HG02970 (cell line): ENCODE results near the gene AGAP1.

Experiments
- ATAC-seq: cut with Tn5 transposase; IDR thresholded peaks from one replicate; pipeline ENCODE4 v1.9.1; 2021; ENCODE audit warnings: mild to moderate bottlenecking, moderate library complexity, moderate number of reproducible peaks; ENCODE audit not compliant: unreplicated experiment, low FRiP score

AGAP1 gene

GRCh38 chr2:235990344-235990743 is 496.5 kb downstream of the AGAP1 start:
- no peak for ATAC-seq

GRCh38 chr2:235992024-235992423 is 498.2 kb downstream of the AGAP1 start:
- no peak for ATAC-seq

- ATAC-seq: no peak
Observed at GRCh38 chr2:235996419-235996818, 502.6 kb downstream of the AGAP1 start.

GRCh38 chr2:235999011-235999410 is 505.2 kb downstream of the AGAP1 start:
- ATAC-seq: no peak

- no peak for ATAC-seq
Observed at GRCh38 chr2:236001166-236001828, 507.5 kb downstream of the AGAP1 start.

- ATAC-seq: no peak
Observed at GRCh38 chr2:236001854-236002253, 508.0 kb downstream of the AGAP1 start.

- ATAC-seq: no peak
Observed at GRCh38 chr2:236008006-236008405, 514.2 kb downstream of the AGAP1 start.

GRCh38 chr2:236008857-236009256 is 515.0 kb downstream of the AGAP1 start:
- no peak for ATAC-seq

- ATAC-seq: no peak
Observed at GRCh38 chr2:236010920-236011685, 517.3 kb downstream of the AGAP1 start.

- ATAC-seq: no peak
Observed at GRCh38 chr2:236012155-236012554, 518.3 kb downstream of the AGAP1 start.

GRCh38 chr2:236014408-236015131 is 520.7 kb downstream of the AGAP1 start:
- ATAC-seq: no peak

GRCh38 chr2:236015171-236015570 is 521.3 kb downstream of the AGAP1 start:
- no peak for ATAC-seq

GRCh38 chr2:236016496-236016895 is 522.7 kb downstream of the AGAP1 start:
- no peak for ATAC-seq

GRCh38 chr2:236017446-236017845 is 523.6 kb downstream of the AGAP1 start:
- ATAC-seq: no peak

- no peak for ATAC-seq
Observed at GRCh38 chr2:236019434-236019833, 525.6 kb downstream of the AGAP1 start.

- no peak for ATAC-seq
Observed at GRCh38 chr2:236021499-236022057, 527.7 kb downstream of the AGAP1 start.

- ATAC-seq: no peak
Observed at GRCh38 chr2:236022128-236022527, 528.3 kb downstream of the AGAP1 start.

GRCh38 chr2:236025892-236026291 is 532.0 kb downstream of the AGAP1 start:
- no peak for ATAC-seq

- ATAC-seq: no peak
Observed at GRCh38 chr2:236026841-236027240, 533.0 kb downstream of the AGAP1 start.

GRCh38 chr2:236028066-236028465 is 534.2 kb downstream of the AGAP1 start:
- no peak for ATAC-seq

GRCh38 chr2:236033462-236033861 is 539.6 kb downstream of the AGAP1 start:
- ATAC-seq: no peak
